Stomach (tissue), 9 donors: ENCODE results near the gene EGFR. TPM values are rescaled to one million over a fixed set of nuclear protein-coding genes. Genes with fewer than 3 reads are reported as not detected.

Experiments used
- DNase-seq, 2 donors: peaks; one replicate each; pipeline versions ENCODE4 v3.0.0 to v3.0.0-alpha.2; 2013 to 2019
- H3K27ac ChIP-seq, 5 donors: fragments of 200-600 bp in 4 of 5; sonication (generic) in 4 of 5; one replicate each; pipeline ENCODE4 v1.5.1; 2013 to 2019; ENCODE audit warnings: mild to moderate bottlenecking in 1 of 5, moderate library complexity in 1 of 5
- H3K27me3 ChIP-seq, 3 donors: fragments of 200-600 bp; sonication (generic); one replicate each; pipeline ENCODE4 v1.5.1; 2017 to 2019; ENCODE audit warnings: mixed run types in 1 of 3
- H3K36me3 ChIP-seq, 4 donors: fragments of 200-600 bp; sonication (generic); 1 replicate in 3 of 4; 2 replicates in 1 of 4; pipeline ENCODE4 v1.5.1; 2016 to 2019
- H3K4me1 ChIP-seq, 4 donors: fragments of 200-600 bp; sonication (generic); one replicate each; pipeline ENCODE4 v1.5.1; 2016 to 2019
- H3K4me3 ChIP-seq, 4 donors: fragments of 200-600 bp; sonication (generic) in 3 of 4; one replicate each; pipeline ENCODE4 v1.5.1; 2016 to 2019; ENCODE audit warnings: mild to moderate bottlenecking in 1 of 4
- H3K9me3 ChIP-seq, 4 donors: fragments of 200-600 bp; sonication (generic); one replicate each; pipeline ENCODE4 v1.5.1; 2016 to 2019
- EP300 ChIP-seq: sonication (generic); formaldehyde crosslinking; IDR thresholded peaks from one replicate; pipeline ENCODE4 v1.6.1; 2017; ENCODE audit warnings: antibody characterized with exemption
- POLR2A ChIP-seq, 4 donors: fragments of 450-650 bp; IDR thresholded peaks; one replicate each; pipeline ENCODE4 v1.6.1; 2016; ENCODE audit warnings: antibody characterized with exemption in 4 of 4, control low read depth in 2 of 4, mild to moderate bottlenecking in 1 of 4, moderate library complexity in 1 of 4
- POLR2AphosphoS5 ChIP-seq, 3 donors: sonication (generic); formaldehyde crosslinking; IDR thresholded peaks; one replicate each; pipeline ENCODE4 v1.6.1; 2016; ENCODE audit warnings: antibody characterized with exemption in 3 of 3
- WGBS, 5 donors: extraction: QIAGEN DNeasy Blood & Tissue Kit in 3 of 5; methylation state at CpG; one replicate each; pipeline versions ENCODE4 v1.1.5 to v1.1.7; 2013 to 2018; 5-methylcytosine and 5-hydroxymethylcytosine counted together
- intact Hi-C: fragments of 100-400 bp; cut with DNase I; formaldehyde crosslinking; loops from one replicate; pipeline ENCODE4 v1.15.1; 2023; ENCODE audit warnings: low total_unique reads
- polyA plus RNA-seq, 3 donors: library from polyadenylated mRNA; stranded (reverse); fragments of 200-250 nt; gene quantifications; one replicate each; pipeline ENCODE4 v1.2.3, GENCODE V29; 2013
- total RNA-seq, 5 donors: library from RNA; depleted of rRNA; stranded (reverse); fragments of >200 nt; gene quantifications; one replicate each; pipeline versions ENCODE4 v1.1.0 to v1.2.3, GENCODE V29; 2014 to 2016
- TF ChIP-seq, protein P1 (sequence below), 7 experiments: fragments of 450-650 bp in 4 of 7; fragments of 200-600 bp in 3 of 7; sonication (generic) in 3 of 7; IDR thresholded peaks; one replicate each; pipeline ENCODE4 v1.5.1; 2016 to 2019; ENCODE audit warnings: antibody characterized with exemption in 7 of 7, control low read depth in 2 of 7, mild to moderate bottlenecking in 1 of 7
- donor health status: healthy with polysubstance abuse.
- donor health status: Bipolar disorder and iron deficiency.
- donor health status: healthy.

The EGFR gene
- total and polyA plus RNA-seq, 8 donors: 3.4 to 43.4 (median 32.6) TPM

DNA sequence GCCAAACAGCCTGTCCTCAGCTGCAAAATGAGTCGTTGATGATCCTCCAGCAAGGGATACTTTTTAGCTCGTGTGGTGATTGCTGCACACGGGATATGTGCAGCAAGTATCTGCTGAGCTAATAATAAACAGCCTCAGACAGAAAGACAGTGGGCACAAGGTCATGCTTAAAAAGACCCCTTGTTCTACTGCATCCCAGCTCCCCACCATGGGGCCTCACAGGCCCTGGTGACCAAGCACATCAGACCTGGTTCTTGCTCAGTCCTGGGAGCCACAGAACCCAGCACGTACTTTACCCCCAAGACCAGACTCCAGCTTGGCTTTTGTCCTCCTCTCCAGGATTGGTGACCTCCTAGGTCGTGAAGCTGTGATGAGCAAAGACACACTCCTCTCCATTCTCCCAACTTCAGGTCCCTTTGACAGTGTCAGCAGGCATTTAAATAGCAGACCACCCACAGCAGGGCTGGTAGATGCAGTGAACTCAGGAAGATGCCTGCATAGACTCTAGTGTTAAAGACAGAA lies 50.5 kb downstream of the EGFR start:
- TF ChIP-seq, protein P1, sequence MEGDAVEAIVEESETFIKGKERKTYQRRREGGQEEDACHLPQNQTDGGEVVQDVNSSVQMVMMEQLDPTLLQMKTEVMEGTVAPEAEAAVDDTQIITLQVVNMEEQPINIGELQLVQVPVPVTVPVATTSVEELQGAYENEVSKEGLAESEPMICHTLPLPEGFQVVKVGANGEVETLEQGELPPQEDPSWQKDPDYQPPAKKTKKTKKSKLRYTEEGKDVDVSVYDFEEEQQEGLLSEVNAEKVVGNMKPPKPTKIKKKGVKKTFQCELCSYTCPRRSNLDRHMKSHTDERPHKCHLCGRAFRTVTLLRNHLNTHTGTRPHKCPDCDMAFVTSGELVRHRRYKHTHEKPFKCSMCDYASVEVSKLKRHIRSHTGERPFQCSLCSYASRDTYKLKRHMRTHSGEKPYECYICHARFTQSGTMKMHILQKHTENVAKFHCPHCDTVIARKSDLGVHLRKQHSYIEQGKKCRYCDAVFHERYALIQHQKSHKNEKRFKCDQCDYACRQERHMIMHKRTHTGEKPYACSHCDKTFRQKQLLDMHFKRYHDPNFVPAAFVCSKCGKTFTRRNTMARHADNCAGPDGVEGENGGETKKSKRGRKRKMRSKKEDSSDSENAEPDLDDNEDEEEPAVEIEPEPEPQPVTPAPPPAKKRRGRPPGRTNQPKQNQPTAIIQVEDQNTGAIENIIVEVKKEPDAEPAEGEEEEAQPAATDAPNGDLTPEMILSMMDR (IDR thresholded peaks at IDR 0.05): no peak
- no peak for DNase-seq
- peak overlapping the region in 1 of 5 donors; percentile 25 for H3K27ac ChIP-seq
- 75 to 85% (median 79%) methylated on average over 5 of the region's 5 CpGs for WGBS, 5 donors
- H3K36me3 ChIP-seq: peaks cover 0 to 3% (median 0%) of the 10 kb centered on the region in 4 donors
- no peaks in the 10 kb centered on the region for H3K9me3 ChIP-seq
- H3K4me1 ChIP-seq: peaks cover 28 to 60% (median 49%) of the 10 kb centered on the region in 4 donors
- H3K27me3 ChIP-seq: no peaks in the 10 kb centered on the region
- H3K4me3 ChIP-seq: no peak overlapping the region
- intact Hi-C loops: no loop called here

DNA sequence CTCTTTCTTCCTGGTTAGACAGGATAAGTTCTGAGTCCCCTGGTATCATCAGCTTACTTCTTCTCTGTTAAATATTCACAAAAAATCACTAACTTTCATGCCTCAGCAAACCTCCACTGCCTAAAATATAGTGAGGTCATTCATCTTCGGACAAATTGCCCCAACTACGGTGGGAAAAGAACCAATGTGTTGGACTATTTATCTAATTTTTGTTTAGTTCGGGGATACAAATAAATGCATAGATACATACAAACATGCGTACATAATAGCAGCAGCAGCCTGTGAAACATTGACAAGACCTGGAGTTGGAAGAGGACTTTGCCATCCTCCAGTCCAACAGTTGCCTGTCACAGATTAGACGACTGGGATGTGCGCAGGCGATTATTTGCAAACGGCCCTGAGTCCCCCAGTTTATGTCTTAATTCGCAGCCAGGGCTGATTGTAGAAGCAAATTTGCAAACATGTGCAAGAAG lies 51.5 kb downstream of the EGFR start:
- Histone ChIP-seq H3K27ac (peak overlapping the region in 3 of 5 donors; percentile 62 to 87 (median 85)), H3K4me1 (peaks cover 33 to 60% (median 44%) of the 10 kb centered on the region in 4 donors)

DNA sequence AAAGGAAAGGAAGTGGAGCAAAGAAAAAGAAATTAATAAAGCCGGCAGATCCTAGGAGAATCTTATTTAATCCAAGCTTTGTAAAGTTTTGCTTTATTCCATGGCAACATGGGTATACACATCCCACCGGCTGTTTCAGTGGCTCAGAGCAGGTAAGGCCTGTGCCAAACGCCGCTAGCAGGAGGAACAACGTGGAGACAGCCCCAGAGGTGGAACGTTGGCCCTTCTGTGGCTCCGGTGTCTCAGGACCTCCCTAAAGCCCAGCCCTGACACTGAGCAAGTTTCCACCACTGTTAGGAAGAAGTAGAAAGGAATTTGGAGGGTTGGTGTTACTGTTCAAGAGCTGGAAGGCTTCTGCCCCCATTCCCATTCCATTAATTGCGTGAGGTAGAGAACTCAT lies 52.0 kb downstream of the EGFR start:
- DNase-seq: no peak

More for the DNA sequence above, 51.5 kb downstream of the EGFR start:
- H3K4me3 ChIP-seq: no peak overlapping the region
- no peak for DNase-seq
- 87 to 89% (median 87%) methylated on average over 9 of the region's 9 CpGs for WGBS, 5 donors
- intact Hi-C loops: no loop called here
- TF ChIP-seq EP300: no peak
- no peak for TF ChIP-seq POLR2AphosphoS5 (IDR thresholded peaks at IDR 0.05)
- TF ChIP-seq, protein P1 (IDR thresholded peaks at IDR 0.05): no peak
- no peak for TF ChIP-seq POLR2A (IDR thresholded peaks at IDR 0.05)
- H3K36me3 ChIP-seq: peaks cover 0 to 3% (median 0%) of the 10 kb centered on the region in 4 donors
- no peaks in the 10 kb centered on the region for H3K27me3 ChIP-seq
- no peaks in the 10 kb centered on the region for H3K9me3 ChIP-seq

DNA sequence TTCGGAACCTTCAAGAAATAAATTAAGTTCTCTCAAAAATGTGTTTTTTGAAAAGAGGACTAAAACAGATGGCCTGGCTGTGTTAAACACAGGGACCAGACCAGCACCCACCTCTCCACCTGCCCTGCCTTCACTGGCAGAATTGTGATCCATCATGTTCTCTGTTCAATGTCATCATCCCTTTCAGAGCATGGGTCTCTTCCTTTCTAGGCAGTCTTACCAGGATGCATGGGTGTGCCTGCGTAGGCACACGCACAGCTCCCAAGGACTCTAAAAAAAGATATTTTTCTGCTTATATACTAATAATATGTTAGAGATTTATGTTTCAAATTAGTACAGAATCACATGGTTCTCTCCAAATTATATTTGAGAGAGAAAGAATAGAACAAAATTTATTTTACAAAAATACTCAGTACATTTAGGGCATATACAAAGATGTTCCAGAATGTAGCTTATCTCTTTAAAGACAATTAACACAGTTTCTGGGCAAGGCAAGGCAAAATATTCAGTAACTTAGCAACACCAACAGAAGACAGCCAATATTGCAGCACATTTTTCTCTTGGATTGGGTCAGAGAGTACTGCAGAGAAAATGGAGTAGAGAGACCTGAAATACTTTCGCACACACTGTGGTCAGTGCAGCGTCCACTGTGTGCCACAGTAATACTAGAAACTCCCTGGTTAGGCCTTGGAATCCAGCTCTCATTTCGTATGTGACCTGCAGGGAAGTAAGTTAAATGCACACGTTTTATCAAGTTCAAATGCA lies 52.8 kb downstream of the EGFR start:
- H3K9me3 ChIP-seq: no peaks in the 10 kb centered on the region
- WGBS, 5 donors: 68 to 80% (median 76%) methylated on average over 6 to 7 of the region's 7 CpGs
- H3K27me3 ChIP-seq: no peaks in the 10 kb centered on the region
- TF ChIP-seq POLR2A (IDR thresholded peaks at IDR 0.05) (no peak), POLR2AphosphoS5 (IDR thresholded peaks at IDR 0.05) (peak in 1 of 3 donors; percentile 49)
- H3K4me3 ChIP-seq: no peak overlapping the region
- peaks cover 28 to 62% (median 43%) of the 10 kb centered on the region in 4 donors for H3K4me1 ChIP-seq
- intact Hi-C loops: no loop called here
- peak overlapping the region in 4 of 5 donors; percentile 62 to 87 (median 84) for H3K27ac ChIP-seq
- H3K36me3 ChIP-seq: peaks cover 0 to 3% (median 0%) of the 10 kb centered on the region in 4 donors
- peak in 1 of 2 donors; percentile 70 for DNase-seq

More for the DNA sequence above, 52.0 kb downstream of the EGFR start:
- intact Hi-C loops: no loop called here
- no peak for TF ChIP-seq EP300
- TF ChIP-seq POLR2AphosphoS5 (IDR thresholded peaks at IDR 0.05): no peak
- TF ChIP-seq, protein P1 (IDR thresholded peaks at IDR 0.05): no peak
- no peak for TF ChIP-seq POLR2A (IDR thresholded peaks at IDR 0.05)
- Histone ChIP-seq H3K4me3 (no peak overlapping the region), H3K27ac (peak overlapping the region in 3 of 5 donors; percentile 62 to 87 (median 85)), H3K36me3 (peaks cover 0 to 3% (median 0%) of the 10 kb centered on the region in 4 donors), H3K27me3 (no peaks in the 10 kb centered on the region), H3K9me3 (no peaks in the 10 kb centered on the region), H3K4me1 (peaks cover 30 to 62% (median 46%) of the 10 kb centered on the region in 4 donors)
- WGBS, 5 donors: 75 to 90% (median 80%) methylated on average over 8 of the region's 8 CpGs
